GM12878 (cell line): Measurements from ENCODE around the gene C21orf91. TPM values are rescaled to one million over a fixed set of nuclear protein-coding genes. Genes with fewer than 3 reads are reported as not detected.

Experiments
- BHLHE40 ChIP-seq, 2 experiments: fragments of 450-650 bp in 1 of 2; IDR thresholded peaks; 2 replicates each; pipeline ENCODE4 v1.6.1; 2011 to 2017; ENCODE audit warnings: low read depth in 2 of 2, borderline replicate concordance in 1 of 2, improper control_type of control experiment in 1 of 2, low read length in 1 of 2, mild to moderate bottlenecking in 1 of 2
- CHD4 ChIP-seq: fragments of 200-600 bp; sonication (generic); IDR thresholded peaks from 2 replicates; pipeline ENCODE4 v1.6.1; 2016; ENCODE audit warnings: mild to moderate bottlenecking
- DPF2 ChIP-seq: fragments of 450-650 bp; IDR thresholded peaks from 2 replicates; pipeline ENCODE4 v1.6.1; 2017; ENCODE audit warnings: mild to moderate bottlenecking
- E4F1 ChIP-seq: fragments of 450-650 bp; IDR thresholded peaks from 2 replicates; pipeline ENCODE4 v1.6.1; 2018; ENCODE audit warnings: borderline replicate concordance, mild to moderate bottlenecking; ENCODE audit not compliant: partially characterized antibody
- EGR1 ChIP-seq, 2 experiments: IDR thresholded peaks; 1 replicate in 1 of 2; 2 replicates in 1 of 2; pipeline ENCODE4 v1.6.1; 2011 to 2012; ENCODE audit warnings: low read depth in 2 of 2, low read length in 2 of 2, borderline replicate concordance in 1 of 2, mild to moderate bottlenecking in 1 of 2, moderate library complexity in 1 of 2
- FOS ChIP-seq: IDR thresholded peaks from 3 replicates; pipeline ENCODE4 v1.6.1; 2011; ENCODE audit warnings: borderline replicate concordance; ENCODE audit not compliant: insufficient read length; ENCODE audit errors: extremely low read depth
- FOXK2 ChIP-seq: fragments of 450-650 bp; IDR thresholded peaks from 2 replicates; pipeline ENCODE4 v1.6.1; 2017; ENCODE audit warnings: mild to moderate bottlenecking, moderate library complexity
- HDGF ChIP-seq: fragments of 450-650 bp; IDR thresholded peaks from 2 replicates; pipeline ENCODE4 v1.6.1; 2016; ENCODE audit warnings: antibody characterized with exemption
- IKZF1 ChIP-seq: fragments of 450-650 bp; conservative IDR thresholded peaks from 2 replicates; pipeline ENCODE4 v1.6.1; 2017; ENCODE audit warnings: antibody characterized with exemption, mild to moderate bottlenecking
- MAX ChIP-seq: IDR thresholded peaks from 2 replicates; pipeline ENCODE4 v1.6.1; 2012; ENCODE audit warnings: low read depth, low read length, improper control_type of control experiment
- MTA3 ChIP-seq: IDR thresholded peaks from 2 replicates; pipeline ENCODE4 v1.6.1; 2012; ENCODE audit warnings: low read length, inconsistent platforms, borderline replicate concordance
- MYB ChIP-seq: fragments of 150-350 bp; IDR thresholded peaks from 2 replicates; pipeline ENCODE4 v1.6.1; 2014; ENCODE audit warnings: mild to moderate bottlenecking, low read depth, low read length, borderline replicate concordance
- NFXL1 ChIP-seq: fragments of 450-650 bp; IDR thresholded peaks from 2 replicates; pipeline ENCODE4 v1.6.1; 2017; ENCODE audit warnings: antibody characterized with exemption, mild to moderate bottlenecking, borderline replicate concordance
- RAD21 ChIP-seq: IDR thresholded peaks from 2 replicates; pipeline ENCODE4 v1.6.1; 2011; ENCODE audit warnings: mild to moderate bottlenecking, low read depth, low read length, moderate library complexity; ENCODE audit not compliant: insufficient read depth
- RELB ChIP-seq: fragments of 450-650 bp; IDR thresholded peaks from 2 replicates; pipeline ENCODE4 v1.6.1; 2017; ENCODE audit warnings: low read depth, mild to moderate bottlenecking, moderate library complexity
- SIX5 ChIP-seq: IDR thresholded peaks from 2 replicates; pipeline ENCODE4 v1.6.1; 2011; ENCODE audit warnings: mild to moderate bottlenecking, low read depth, low read length, moderate library complexity; ENCODE audit not compliant: severe bottlenecking
- SP1 ChIP-seq: IDR thresholded peaks from one replicate; pipeline ENCODE4 v1.6.1; 2011; ENCODE audit warnings: low read depth, low read length
- SUZ12 ChIP-seq: fragments of 200-600 bp; sonication (generic); IDR thresholded peaks from one replicate; pipeline ENCODE4 v1.6.1; 2018; ENCODE audit warnings: antibody characterized with exemption, mild to moderate bottlenecking; ENCODE audit not compliant: unreplicated experiment
- TAF1 ChIP-seq: IDR thresholded peaks from 2 replicates; pipeline ENCODE4 v1.6.1; 2011; ENCODE audit warnings: mild to moderate bottlenecking, low read depth, low read length, borderline replicate concordance
- TCF12 ChIP-seq: IDR thresholded peaks from 2 replicates; pipeline ENCODE4 v1.6.1; 2011; ENCODE audit warnings: low read depth, mild to moderate bottlenecking, low read length
- YBX1 ChIP-seq: fragments of 450-650 bp; IDR thresholded peaks from 2 replicates; pipeline ENCODE4 v1.6.1; 2016; ENCODE audit warnings: antibody characterized with exemption
- ZNF592 ChIP-seq: fragments of 450-650 bp; IDR thresholded peaks from 2 replicates; pipeline ENCODE4 v1.6.1; 2017; ENCODE audit warnings: mild to moderate bottlenecking, moderate library complexity
- polyA plus RNA-seq, 11 experiments: library from polyadenylated mRNA; depleted of rRNA in 4 of 11; unstranded in 6 of 11; stranded (reverse) in 5 of 11; fragments of >200 nt; fragmentation: Nextera tagmentation in 4 of 11; fragmentation: Illumina TruSeq in 1 of 11; extraction: Ambion mirVana in 4 of 11; extraction: Trizol in 1 of 11; gene quantifications; 1 replicate in 1 of 11; 2 replicates in 10 of 11; pipeline versions ENCODE4 v1.2.1 to v1.2.3, GENCODE V29; 2011 to 2016; ENCODE audit warnings: inconsistent platforms in 2 of 11, missing spikeins in 2 of 11, low read depth in 1 of 11
- total RNA-seq, 4 experiments: library from RNA; depleted of rRNA in 3 of 4; stranded (reverse); fragments of >200 nt in 3 of 4; fragmentation: Illumina TruSeq in 1 of 4; extraction: Trizol in 1 of 4; gene quantifications; 2 replicates each; pipeline versions ENCODE4 v1.2.1 to v1.2.3, GENCODE V29; 2013 to 2021

The C21orf91 gene
- total and polyA plus RNA-seq, 10 of the 15 experiments (the other 5 are each of a cell fraction or from before 2014, with no cell fraction given) = 9.3 to 40.3 (median 29.8) TPM

GRCh38 chr21:17819114-17819876 lies at the start of gene C21orf91 (continued):
- TF ChIP-seq E4F1 (peak; percentile 90), CHD4 (no peak), SP1 (peak; percentile 87), YBX1 (no peak), SUZ12 (no peak), ZNF592 (0 out of 2 replicates have a peak, but pooled peaks have one; percentile 16), MYB (no peak), SIX5 (peak; percentile 41), FOXK2 (peak; percentile 98), TAF1 (peak; percentile 99), TCF12 (peak; percentile 66; the same call in 1 of the 2 replicates), FOS (no peak), NFXL1 (no peak), BHLHE40 (IDR thresholded peaks at IDR 0.05; ENCODE audit: borderline replicate concordance in 1 of 2, low read depth in 2 of 2, low read length in 1 of 2) (peak; percentile 93 to 99), RAD21 (no peak), RELB (peak; percentile 99), DPF2 (peak; percentile 70; the same call in 1 of the 2 replicates), MTA3 (no peak), IKZF1 (peak; percentile 83), MAX (no peak; the same call in 1 of the 2 replicates), HDGF (no peak), EGR1 (IDR thresholded peaks at IDR 0.05; ENCODE audit: borderline replicate concordance in 1 of 2, low read depth in 2 of 2, low read length in 2 of 2) (peak in 1 of 2 experiments; percentile 96; a peak in 2 of 3 replicates)
